ENCODE measurements around the gene LARGE1. TPM values are rescaled to one million over a fixed set of nuclear protein-coding genes. Genes with fewer than 3 reads are reported as not detected.

LARGE1 gene
- total RNA-seq, 1 donor = 22.8 TPM

GRCh38 chr22:33459137-33459536, 461.1 kb downstream of the LARGE1 start:
- Histone ChIP-seq H3K4me3 (ENCODE audit: insufficient read depth, low read length) (no peak overlapping the region), H3K4me1 (ENCODE audit: insufficient read depth, low read length) (no peaks in the 10 kb centered on the region), H3K79me2 (ENCODE audit: insufficient read depth, low read length) (no peaks in the 10 kb centered on the region), H4K20me1 (ENCODE audit: insufficient read depth, low read length) (no peaks in the 10 kb centered on the region), H2AFZ (ENCODE audit: low read length) (no peak overlapping the region), H3K36me3 (ENCODE audit: insufficient read depth, low read length) (no peaks in the 10 kb centered on the region), H3K4me2 (ENCODE audit: insufficient read depth, low read length) (no peak overlapping the region), H3K9me3 (ENCODE audit: low read depth, low read length) (peaks cover 2% of the 10 kb centered on the region), H3K27ac (ENCODE audit: low read depth, low read length) (no peak overlapping the region), H3K27me3 (ENCODE audit: insufficient read depth, low read length) (no peaks in the 10 kb centered on the region)
- no peak for TF ChIP-seq CTCF (IDR thresholded peaks at IDR 0.05; ENCODE audit: extremely low read depth, low read depth, low read length)
- no peak for DNase-seq (ENCODE audit: insufficient read length, low spot score, missing footprints)

GRCh38 chr22:33456511-33456910, 463.8 kb downstream of the LARGE1 start:
- H3K27me3 ChIP-seq (ENCODE audit: insufficient read depth, low read length) = no peaks in the 10 kb centered on the region
- H4K20me1 ChIP-seq (ENCODE audit: insufficient read depth, low read length) = no peaks in the 10 kb centered on the region
- no peak overlapping the region for H2AFZ ChIP-seq (ENCODE audit: low read length)
- H3K4me2 ChIP-seq (ENCODE audit: insufficient read depth, low read length) = no peak overlapping the region
- H3K9me3 ChIP-seq (ENCODE audit: low read depth, low read length) = no peaks in the 10 kb centered on the region
- no peak overlapping the region for H3K4me3 ChIP-seq (ENCODE audit: insufficient read depth, low read length)
- TF ChIP-seq CTCF (IDR thresholded peaks at IDR 0.05; ENCODE audit: extremely low read depth, low read depth, low read length) = no peak
- no peak overlapping the region for H3K27ac ChIP-seq (ENCODE audit: low read depth, low read length)
- no peak for DNase-seq (ENCODE audit: insufficient read length, low spot score, missing footprints)
- H3K4me1 ChIP-seq (ENCODE audit: insufficient read depth, low read length) = no peaks in the 10 kb centered on the region
- H3K79me2 ChIP-seq (ENCODE audit: insufficient read depth, low read length) = no peaks in the 10 kb centered on the region
- H3K36me3 ChIP-seq (ENCODE audit: insufficient read depth, low read length) = no peaks in the 10 kb centered on the region

GRCh38 chr22:33455036-33455435, 465.2 kb downstream of the LARGE1 start:
- no peaks in the 10 kb centered on the region for H3K79me2 ChIP-seq (ENCODE audit: insufficient read depth, low read length)
- no peaks in the 10 kb centered on the region for H3K36me3 ChIP-seq (ENCODE audit: insufficient read depth, low read length)
- H4K20me1 ChIP-seq (ENCODE audit: insufficient read depth, low read length) = no peaks in the 10 kb centered on the region
- no peak overlapping the region for H3K4me2 ChIP-seq (ENCODE audit: insufficient read depth, low read length)
- no peak overlapping the region for H3K27ac ChIP-seq (ENCODE audit: low read depth, low read length)
- TF ChIP-seq CTCF (IDR thresholded peaks at IDR 0.05; ENCODE audit: extremely low read depth, low read depth, low read length) = no peak
- no peaks in the 10 kb centered on the region for H3K27me3 ChIP-seq (ENCODE audit: insufficient read depth, low read length)
- no peaks in the 10 kb centered on the region for H3K9me3 ChIP-seq (ENCODE audit: low read depth, low read length)
- no peak overlapping the region for H3K4me3 ChIP-seq (ENCODE audit: insufficient read depth, low read length)
- no peak overlapping the region for H2AFZ ChIP-seq (ENCODE audit: low read length)
- H3K4me1 ChIP-seq (ENCODE audit: insufficient read depth, low read length) = no peaks in the 10 kb centered on the region
- no peak for DNase-seq (ENCODE audit: insufficient read length, low spot score, missing footprints)

- Histone ChIP-seq H3K4me2 (ENCODE audit: insufficient read depth, low read length) (no peak overlapping the region), H3K27me3 (ENCODE audit: insufficient read depth, low read length) (no peaks in the 10 kb centered on the region), H3K9me3 (ENCODE audit: low read depth, low read length) (no peaks in the 10 kb centered on the region), H4K20me1 (ENCODE audit: insufficient read depth, low read length) (no peaks in the 10 kb centered on the region), H3K36me3 (ENCODE audit: insufficient read depth, low read length) (no peaks in the 10 kb centered on the region), H3K4me3 (ENCODE audit: insufficient read depth, low read length) (no peak overlapping the region), H2AFZ (ENCODE audit: low read length) (no peak overlapping the region), H3K79me2 (ENCODE audit: insufficient read depth, low read length) (no peaks in the 10 kb centered on the region), H3K27ac (ENCODE audit: low read depth, low read length) (no peak overlapping the region), H3K4me1 (ENCODE audit: insufficient read depth, low read length) (no peaks in the 10 kb centered on the region)
- DNase-seq (ENCODE audit: insufficient read length, low spot score, missing footprints) = peak; percentile 73
- no peak for TF ChIP-seq CTCF (IDR thresholded peaks at IDR 0.05; ENCODE audit: extremely low read depth, low read depth, low read length)
Measured at GRCh38 chr22:33451866-33452469, 468.3 kb downstream of the LARGE1 start.

Data from osteoblast (primary cell).